Dermis blood vessel endothelial cell (primary cell): ENCODE data around the gene EPHB3. TPM values are rescaled to one million over a fixed set of nuclear protein-coding genes. Genes with fewer than 3 reads are reported as not detected.

Source experiments
- DNase-seq: peaks from one replicate; pipeline ENCODE4 v3.0.0; 2010
- total RNA-seq: library from RNA; depleted of rRNA; stranded (reverse); fragments of >200 nt; gene quantifications from 2 replicates; pipeline ENCODE4 v1.2.3, GENCODE V29; 2014

EPHB3 gene
- total RNA-seq, 1 donor from 2014 or later, result under 0.01 TPM

GRCh38 chr3:184543843-184544512 is 17.6 kb upstream of the EPHB3 start:
- DNase-seq, result peak; percentile 89

- no peak for DNase-seq
Measured at GRCh38 chr3:184544513-184544861, 17.1 kb upstream of the EPHB3 start.

GRCh38 chr3:184545769-184546168 is 15.8 kb upstream of the EPHB3 start:
- DNase-seq, result no peak

DNA sequence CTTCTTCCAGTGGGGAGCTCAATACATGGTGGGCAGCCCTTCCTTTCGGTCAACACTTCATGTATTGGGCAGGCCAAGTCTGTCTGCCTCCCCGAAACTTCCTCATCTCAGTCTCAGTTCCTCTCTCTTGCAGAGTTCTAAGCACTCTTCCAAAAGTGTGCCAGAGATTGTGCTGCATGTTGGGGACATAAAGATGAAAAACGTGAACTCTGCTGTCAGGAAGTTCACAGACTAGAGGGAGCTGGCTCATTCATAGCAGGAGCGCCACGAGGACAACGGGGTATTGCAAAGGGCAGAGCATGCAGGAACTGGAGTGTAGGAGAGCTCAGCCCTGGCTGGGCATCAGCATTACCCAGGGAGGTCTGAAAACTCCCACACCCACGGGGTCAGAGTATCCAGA is 15.3 kb upstream of the EPHB3 start:
- no peak for DNase-seq

- DNase-seq, result no peak
Measured at GRCh38 chr3:184549796-184550577, 11.6 kb upstream of the EPHB3 start.

DNA sequence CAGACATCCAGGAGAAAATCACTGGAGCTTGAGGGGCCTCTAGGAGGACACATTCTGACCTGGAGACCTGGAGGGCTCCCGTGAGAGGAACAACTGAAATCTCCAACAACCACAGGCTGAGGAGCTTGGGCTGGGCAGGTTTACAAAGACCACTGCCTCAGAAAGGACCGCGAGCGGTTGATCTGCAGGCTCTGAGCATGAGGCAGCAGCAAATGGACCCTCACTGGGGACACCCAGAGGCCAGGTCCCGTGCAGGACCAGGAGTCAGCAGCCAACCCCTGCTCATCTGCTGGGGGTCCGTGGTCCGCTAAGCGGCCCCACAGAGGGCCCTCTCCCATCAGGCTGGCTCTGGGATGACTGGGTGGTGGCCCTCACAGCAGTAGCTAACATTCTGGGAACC is 10.5 kb upstream of the EPHB3 start:
- no peak for DNase-seq

DNA sequence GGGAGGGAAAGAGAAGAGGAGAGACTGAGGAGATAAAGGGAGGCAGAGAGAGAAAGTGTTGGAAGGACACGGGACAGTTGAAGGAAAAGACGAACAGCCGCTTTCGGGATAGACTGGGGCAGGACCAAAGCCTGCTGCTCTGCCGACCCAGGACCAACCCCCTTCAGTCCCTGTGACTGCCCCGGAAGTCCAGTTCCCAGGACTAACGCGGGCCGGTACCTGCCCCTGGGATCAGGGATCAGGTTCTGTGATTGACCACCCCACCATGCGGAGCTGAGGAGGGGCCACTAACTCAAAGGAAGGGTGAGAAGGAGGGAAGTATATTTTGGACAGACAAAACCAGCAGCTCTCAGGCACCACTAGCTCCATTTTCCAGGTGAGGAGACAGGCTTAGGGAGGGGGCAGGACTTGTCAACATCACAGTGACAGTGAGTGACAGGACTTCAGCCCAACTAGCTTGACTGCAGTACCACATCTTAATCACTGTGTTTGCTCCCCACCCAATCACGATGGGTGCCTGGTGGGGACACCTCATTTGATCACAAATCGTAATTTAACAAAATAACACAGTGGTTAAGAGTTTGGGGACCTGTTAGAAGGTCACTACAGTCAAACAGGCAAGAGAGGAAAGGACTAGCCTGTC is 9.8 kb upstream of the EPHB3 start:
- no peak for DNase-seq

DNA sequence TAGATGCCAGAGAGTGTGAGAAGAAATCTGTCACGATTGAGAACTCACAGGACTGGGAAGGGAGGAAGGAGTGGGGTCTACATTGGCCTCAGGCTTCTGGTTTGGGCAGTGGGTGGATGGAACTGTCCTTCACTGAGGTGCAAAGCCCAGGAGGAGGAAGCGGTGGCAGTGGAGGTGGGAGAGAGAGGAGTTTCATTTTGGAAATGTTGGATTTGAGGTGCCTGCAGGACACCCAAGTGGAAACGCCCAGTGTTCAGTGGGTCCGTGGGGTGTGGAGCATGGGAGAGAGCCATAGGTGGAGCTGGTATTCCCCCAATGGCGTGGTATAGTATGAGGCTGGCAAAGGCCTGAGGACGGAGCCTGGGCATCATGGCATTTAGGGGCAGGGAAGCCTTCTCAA is 9.3 kb upstream of the EPHB3 start:
- no peak for DNase-seq

DNA sequence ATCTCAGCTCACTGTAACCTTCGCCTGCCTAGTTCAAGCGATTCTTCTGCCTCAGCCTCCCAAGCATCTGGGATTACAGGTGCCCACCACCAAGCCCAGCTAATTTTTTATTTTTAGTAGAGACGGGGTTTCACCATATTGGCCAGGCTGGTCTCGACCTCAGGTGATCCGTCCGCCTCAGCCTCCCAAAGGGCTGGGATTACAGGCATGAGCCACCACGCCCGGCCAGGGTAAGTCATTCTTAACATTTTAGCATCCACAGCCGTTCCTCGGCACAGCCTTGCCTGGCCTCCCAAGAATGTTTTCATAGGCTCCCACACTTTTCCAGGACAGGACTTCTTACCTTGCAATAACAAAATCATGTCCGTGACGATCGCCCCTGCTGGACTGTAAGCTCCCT is 8.7 kb upstream of the EPHB3 start:
- no peak for DNase-seq

DNA sequence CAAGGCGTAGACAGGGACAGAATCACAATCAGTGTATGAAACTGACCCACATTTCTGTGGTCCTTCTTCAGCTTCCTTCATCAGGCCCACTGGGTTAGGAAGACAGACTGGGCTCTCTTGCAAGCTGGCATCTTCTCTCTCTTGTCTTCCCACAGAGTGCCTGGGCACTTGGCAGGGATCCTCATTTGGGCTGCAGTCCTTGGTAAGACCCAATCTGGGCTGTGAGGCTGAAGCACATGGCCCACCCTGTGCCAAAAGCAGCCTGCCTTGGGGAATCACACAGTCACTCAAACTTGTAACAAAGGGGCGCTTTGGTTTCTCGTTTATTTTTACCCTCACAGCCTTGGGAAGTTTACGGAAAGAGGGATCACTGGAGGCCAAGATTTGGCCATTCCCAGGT is 8.2 kb upstream of the EPHB3 start:
- no peak for DNase-seq

DNA sequence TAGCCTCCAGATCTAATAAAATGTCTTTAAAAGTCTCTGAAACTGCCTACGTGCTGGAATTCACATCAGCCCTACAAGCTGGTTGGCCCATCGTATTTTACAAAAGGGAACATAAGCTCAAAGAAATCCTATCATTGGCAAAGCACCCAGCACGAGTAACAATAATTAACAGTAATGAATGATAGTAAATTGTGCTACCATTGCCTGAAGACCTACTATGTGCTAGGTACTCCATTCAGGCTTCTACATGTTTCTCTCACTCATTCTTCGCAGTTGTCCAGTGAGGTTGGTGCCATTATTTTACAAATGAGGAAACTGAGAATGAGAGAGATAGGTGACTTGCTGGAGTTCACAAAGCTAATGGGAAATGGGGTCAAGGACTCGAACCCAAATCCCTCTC is 7.1 kb upstream of the EPHB3 start:
- no peak for DNase-seq

- no peak for DNase-seq
Measured at GRCh38 chr3:184556582-184557347, 4.8 kb upstream of the EPHB3 start.

- no peak for DNase-seq
Measured at GRCh38 chr3:184557348-184557950, 4.1 kb upstream of the EPHB3 start.

- DNase-seq, result no peak
Measured at GRCh38 chr3:184558726-184559125, 2.9 kb upstream of the EPHB3 start.

DNA sequence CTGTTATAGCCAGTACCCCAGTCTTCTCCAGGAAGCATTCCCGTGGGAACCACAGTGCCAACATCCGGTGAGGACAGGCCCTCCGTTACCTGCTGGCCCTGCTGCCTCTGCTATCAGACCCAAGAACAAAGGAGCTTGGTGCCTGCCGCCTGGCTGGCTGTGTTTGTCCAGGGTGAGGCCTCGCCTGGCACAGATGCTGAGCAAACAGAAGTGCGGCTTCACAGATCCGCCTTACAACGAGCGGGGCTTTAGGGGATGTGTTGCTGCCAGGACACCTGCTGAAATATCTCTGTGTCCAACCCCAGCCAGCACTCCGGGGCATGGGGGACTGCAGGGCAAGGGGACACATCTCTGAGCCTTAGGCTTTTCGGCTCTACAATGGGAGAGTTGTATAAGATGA is 2.2 kb upstream of the EPHB3 start:
- no peak for DNase-seq

DNA sequence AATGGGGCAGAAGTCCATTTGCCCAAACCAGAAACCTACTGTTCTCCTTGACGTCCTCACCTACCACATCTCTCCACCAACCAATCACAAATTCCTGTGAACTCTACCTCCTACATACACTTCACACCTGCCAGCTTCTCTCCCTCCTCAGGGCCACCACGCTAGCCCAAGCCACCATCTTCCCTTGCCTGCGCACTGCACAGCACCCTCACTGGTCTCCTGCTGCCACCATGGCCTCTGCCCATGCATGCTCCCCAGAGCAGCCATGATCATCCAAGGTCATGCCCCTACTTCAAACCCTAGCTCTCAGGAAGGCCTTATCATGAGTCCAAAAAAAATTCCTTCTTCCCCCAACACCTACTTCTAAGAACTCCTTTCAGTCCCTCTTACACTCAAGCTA is 1.1 kb upstream of the EPHB3 start:
- no peak for DNase-seq

DNA sequence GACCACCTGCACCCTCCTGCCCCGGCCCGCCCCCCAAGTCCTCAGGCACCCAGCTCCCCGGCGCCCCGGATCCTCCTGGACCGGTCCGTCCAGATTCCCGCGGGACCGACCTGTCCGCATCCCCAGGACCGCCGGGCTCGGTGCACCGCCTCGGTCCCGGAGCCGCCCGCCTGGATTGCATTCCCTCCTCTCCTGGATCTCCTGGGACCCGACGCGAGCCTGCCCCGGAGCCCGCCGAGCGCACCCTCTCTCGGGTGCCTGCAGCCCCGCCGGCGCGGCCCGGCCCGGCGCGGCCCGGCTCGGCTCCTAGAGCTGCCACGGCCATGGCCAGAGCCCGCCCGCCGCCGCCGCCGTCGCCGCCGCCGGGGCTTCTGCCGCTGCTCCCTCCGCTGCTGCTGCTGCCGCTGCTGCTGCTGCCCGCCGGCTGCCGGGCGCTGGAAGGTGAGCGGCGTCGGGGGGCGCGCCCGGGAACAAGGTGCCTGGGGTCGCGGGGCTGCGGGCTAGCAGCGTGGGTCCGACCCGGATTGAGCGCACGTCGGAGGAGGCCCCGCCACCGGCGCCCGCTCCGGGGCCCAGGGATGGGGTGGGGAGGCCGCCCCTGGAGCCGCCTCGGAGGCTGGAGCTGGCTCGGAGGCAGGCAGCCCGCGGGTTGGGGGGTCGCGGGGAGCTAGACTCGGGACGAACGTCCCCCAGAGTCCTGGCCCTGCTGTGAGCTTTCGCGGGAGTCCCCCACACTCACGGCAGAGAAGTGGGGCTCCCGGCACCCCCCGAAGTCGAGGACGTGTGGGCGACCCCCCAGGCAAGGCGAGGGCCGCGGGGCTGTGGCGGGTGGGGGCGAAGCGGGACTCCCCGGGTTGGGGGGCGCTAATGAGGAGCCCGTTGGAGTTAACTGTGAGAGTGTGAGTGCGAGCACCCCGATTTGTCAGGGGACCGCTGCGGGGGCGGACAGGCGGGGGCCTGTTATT is 610 bp downstream of the EPHB3 start:
- peak; percentile 23 for DNase-seq

GRCh38 chr3:184562878-184563560 is 1.4 kb downstream of the EPHB3 start:
- no peak for DNase-seq

DNA sequence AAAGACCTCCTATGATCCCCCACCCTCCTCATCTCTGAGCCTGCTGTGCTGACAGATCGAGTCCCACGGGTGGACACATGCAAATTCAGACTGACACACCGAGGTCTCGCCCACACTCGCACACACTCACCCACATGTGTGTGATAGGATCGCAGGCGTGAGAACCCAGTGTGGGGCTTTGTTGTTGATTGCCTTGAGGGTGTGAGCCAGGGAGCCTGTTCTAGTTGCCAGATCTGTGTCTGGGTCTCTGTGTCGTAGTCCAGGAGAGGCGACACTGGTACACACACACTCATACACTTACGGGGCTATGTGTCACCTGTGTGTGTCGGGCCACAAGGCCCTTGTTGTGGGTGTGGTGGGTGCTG is 2.0 kb downstream of the EPHB3 start:
- DNase-seq, result no peak

DNA sequence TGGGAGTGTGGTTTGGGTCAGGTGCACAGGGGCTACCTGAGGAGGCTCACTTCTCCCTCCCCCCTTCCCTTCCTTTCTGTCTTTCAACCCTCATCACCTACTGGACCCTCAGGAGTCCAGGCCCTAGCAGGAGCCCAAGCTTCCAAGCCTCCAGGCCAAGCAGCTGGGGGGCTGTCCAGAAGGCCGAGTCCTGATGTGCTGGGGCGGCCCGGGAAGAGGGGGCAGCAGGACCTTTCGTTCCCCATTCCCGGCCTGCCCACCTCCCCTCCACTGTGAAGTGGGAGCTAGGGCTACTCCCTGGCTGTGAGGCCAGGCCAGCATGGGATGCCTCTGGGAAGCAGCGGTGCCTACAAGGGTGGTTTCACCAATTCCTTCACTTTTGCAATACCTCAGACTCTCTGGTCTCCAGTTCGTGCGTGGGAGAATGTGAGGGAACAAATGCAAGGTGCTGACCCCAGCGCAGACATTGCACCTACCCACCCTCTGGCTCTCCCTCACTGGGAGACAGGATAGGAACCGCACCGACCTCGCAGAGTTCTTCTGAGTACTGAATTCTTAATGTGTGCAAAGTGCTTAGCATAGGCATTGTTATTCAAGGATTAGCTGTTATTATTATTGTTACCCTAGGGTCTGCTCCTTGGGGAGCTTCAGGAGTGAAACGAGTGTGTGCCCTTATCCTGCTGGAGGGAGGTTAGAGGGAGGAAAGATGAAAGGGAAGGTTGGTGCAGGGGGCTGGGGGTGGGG is 2.5 kb downstream of the EPHB3 start:
- no peak for DNase-seq
